ENCODE results near the gene ATF3.

ATF3 gene

GRCh38 chr1:212646588-212646987, 38.0 kb downstream of the ATF3 start:
- no peak for TF ChIP-seq CTCF (IDR thresholded peaks at IDR 0.05; ENCODE audit: borderline replicate concordance, insufficient read depth, low read depth, low read length)
- no peak overlapping the region for H3K4me3 ChIP-seq (ENCODE audit: low read depth, low read length)

DNA sequence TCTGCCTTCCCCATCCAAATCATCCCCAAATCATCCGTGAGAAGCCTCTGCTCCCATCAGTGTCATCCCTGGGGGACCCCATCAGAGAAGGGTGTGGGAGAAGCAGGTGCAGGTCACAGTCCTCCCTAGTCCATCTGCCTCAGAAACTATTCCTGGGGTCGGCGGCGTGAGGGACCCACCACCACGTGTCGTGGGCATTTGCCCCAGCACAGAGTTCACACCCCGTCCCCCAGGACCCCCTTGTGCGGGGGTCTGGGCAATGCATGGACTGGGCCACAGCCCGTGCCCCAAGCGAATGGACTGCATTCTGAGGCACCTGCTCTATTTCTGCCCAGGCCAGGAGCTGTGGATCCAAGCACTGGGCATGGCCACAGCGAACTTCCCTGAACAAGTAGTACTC, 38.4 kb downstream of the ATF3 start:
- TF ChIP-seq CTCF (IDR thresholded peaks at IDR 0.05; ENCODE audit: borderline replicate concordance, insufficient read depth, low read depth, low read length): no peak
- H3K4me3 ChIP-seq (ENCODE audit: low read depth, low read length): no peak overlapping the region

- TF ChIP-seq CTCF (IDR thresholded peaks at IDR 0.05; ENCODE audit: borderline replicate concordance, insufficient read depth, low read depth, low read length): no peak
- H3K4me3 ChIP-seq (ENCODE audit: low read depth, low read length): no peak overlapping the region
Measured at GRCh38 chr1:212648431-212648830, 39.9 kb downstream of the ATF3 start.

- no peak overlapping the region for H3K4me3 ChIP-seq (ENCODE audit: low read depth, low read length)
- TF ChIP-seq CTCF (IDR thresholded peaks at IDR 0.05; ENCODE audit: borderline replicate concordance, insufficient read depth, low read depth, low read length): no peak
Measured at GRCh38 chr1:212649020-212649419, 40.5 kb downstream of the ATF3 start.

- TF ChIP-seq CTCF (IDR thresholded peaks at IDR 0.05; ENCODE audit: borderline replicate concordance, insufficient read depth, low read depth, low read length): no peak
- H3K4me3 ChIP-seq (ENCODE audit: low read depth, low read length): no peak overlapping the region
Measured at GRCh38 chr1:212650228-212650627, 41.7 kb downstream of the ATF3 start.

- no peak overlapping the region for H3K4me3 ChIP-seq (ENCODE audit: low read depth, low read length)
- TF ChIP-seq CTCF (IDR thresholded peaks at IDR 0.05; ENCODE audit: borderline replicate concordance, insufficient read depth, low read depth, low read length): no peak
Measured at GRCh38 chr1:212651521-212651920, 43.0 kb downstream of the ATF3 start.

- H3K4me3 ChIP-seq (ENCODE audit: low read depth, low read length): no peak overlapping the region
- no peak for TF ChIP-seq CTCF (IDR thresholded peaks at IDR 0.05; ENCODE audit: borderline replicate concordance, insufficient read depth, low read depth, low read length)
Measured at GRCh38 chr1:212651977-212652376, 43.4 kb downstream of the ATF3 start.
